Activated CD8-positive, alpha-beta memory T cell treated with anti-CD3 and anti-CD28 coated beads for 36 hours (primary cell): ENCODE data around the gene COG8. TPM values are rescaled to one million over a fixed set of nuclear protein-coding genes. Genes with fewer than 3 reads are reported as not detected.
"Not testable (repeated sequence)": the region's sequence is repeated elsewhere in the genome, so short reads cannot be mapped to it uniquely, and the experiment has no call there.

ENCODE experiments used
- CTCF ChIA-PET: fragments of 350-600 bp; sonication (Branson Sonifier 250); formaldehyde crosslinking; loops from one replicate; lab custom pipeline; 2021; ENCODE audit warnings: antibody characterized with exemption; lab: Charles Lee
- POLR2A ChIA-PET: fragments of 350-600 bp; sonication (Branson Sonifier 250); formaldehyde crosslinking; loops from one replicate; lab custom pipeline; 2021; ENCODE audit warnings: antibody characterized with exemption; lab: Charles Lee
- total RNA-seq, 2 experiments: library from RNA; stranded (reverse); gene quantifications; one replicate each; pipeline ENCODE4 v1.2.3, GENCODE V29; 2021

COG8 gene
- total RNA-seq = 10 to 100 TPM; 38.1 to 38.6 TPM

- ChIA-PET CTCF (interaction anchor here (0.6 to 1.2 kb wide), 4 partner anchors 11 to 225 kb away, joined by 3 to 4 read pairs (median 3); partner anchors contain the start of gene TMED6), POLR2A (interaction anchor here (0.5 to 1.6 kb wide), 8 partner anchors 9 to 128 kb away, joined by 3 to 5 read pairs (median 4); partner anchors contain the start of gene PDF)
Observed at GRCh38 chr16:69339289-69340094, at the start of gene COG8, which contains the start of gene NIP7. Gene COG8 (minus strand): TSS chr16:69339564. CDS start chr16:69339552, 12 bp downstream. Gene NIP7 (plus strand): TSS chr16:69339772. CDS start chr16:69339830, 58 bp downstream.

- POLR2A ChIA-PET = interaction anchor here (0.6 kb wide), 2 partner anchors 9 to 190 kb away, joined by 3 to 12 read pairs; no protein-coding TSS in a partner anchor
- CTCF ChIA-PET = interaction anchor here (0.6 to 1.3 kb wide), 3 partner anchors 9 to 205 kb away, joined by 3 to 5 read pairs (median 3); no protein-coding TSS in a partner anchor
Observed at GRCh38 chr16:69386596-69386995, 47.2 kb upstream of the COG8 start.

GRCh38 chr16:69384974-69385373, 45.6 kb upstream of the COG8 start:
- POLR2A ChIA-PET = interaction anchor here (0.5 to 1.1 kb wide), 3 partner anchors 36 to 904 kb away, joined by 3 to 7 read pairs (median 3); partner anchors contain the start of gene AARS1
- CTCF ChIA-PET = interaction anchor here (1.2 kb wide), 2 partner anchors 9 to 56 kb away, joined by 3 read pairs; no protein-coding TSS in a partner anchor

GRCh38 chr16:69382421-69382820, 43.1 kb upstream of the COG8 start:
- POLR2A ChIA-PET = interaction anchor here (1.0 to 2.1 kb wide), 2 partner anchors 42 to 70 kb away, joined by 3 to 5 read pairs; partner anchors contain the start of gene NIP7
- CTCF ChIA-PET = interaction anchor here (0.6 kb wide), 1 partner anchor 1571 kb away, joined by 4 read pairs; no protein-coding TSS in a partner anchor

- ChIA-PET POLR2A (interaction anchor here (0.7 kb wide), 1 partner anchor 205 kb away, joined by 6 read pairs; no protein-coding TSS in a partner anchor), CTCF (interaction anchor here (0.7 to 1.3 kb wide), 3 partner anchors 15 to 61 kb away, joined by 3 to 4 read pairs (median 3); no protein-coding TSS in a partner anchor)
Observed at GRCh38 chr16:69381231-69381630, 41.9 kb upstream of the COG8 start.

- POLR2A ChIA-PET = interaction anchor here (0.6 kb wide), 2 partner anchors 212 to 228 kb away, joined by 3 to 6 read pairs; no protein-coding TSS in a partner anchor
- CTCF ChIA-PET = interaction anchor here (1.0 kb wide), 1 partner anchor 106 kb away, joined by 3 read pairs; no protein-coding TSS in a partner anchor
Observed at GRCh38 chr16:69378760-69379159, 39.4 kb upstream of the COG8 start.

- CTCF ChIA-PET = interaction anchor here (1.0 kb wide), 1 partner anchor 105 kb away, joined by 3 read pairs; no protein-coding TSS in a partner anchor
- POLR2A ChIA-PET = interaction anchor here (0.6 kb wide), 2 partner anchors 211 to 228 kb away, joined by 3 to 6 read pairs; no protein-coding TSS in a partner anchor
Observed at GRCh38 chr16:69378036-69378435, 38.7 kb upstream of the COG8 start.

GRCh38 chr16:69376393-69377059, 37.2 kb upstream of the COG8 start:
- ChIA-PET POLR2A (interaction anchor here (0.7 kb wide), 1 partner anchor 21 kb away, joined by 6 read pairs; no protein-coding TSS in a partner anchor), CTCF (no interaction called here)

- CTCF ChIA-PET = no interaction called here
- POLR2A ChIA-PET = interaction anchor here (0.6 kb wide), 1 partner anchor 195 kb away, joined by 4 read pairs; no protein-coding TSS in a partner anchor
Observed at GRCh38 chr16:69373019-69373418, 33.7 kb upstream of the COG8 start.

GRCh38 chr16:69371564-69371963, 32.2 kb upstream of the COG8 start:
- ChIA-PET POLR2A (interaction anchor here (0.5 kb wide), 1 partner anchor 73 kb away, joined by 4 read pairs; no protein-coding TSS in a partner anchor), CTCF (interaction anchor here (0.7 kb wide), 1 partner anchor 391 kb away, joined by 3 read pairs; no protein-coding TSS in a partner anchor)

GRCh38 chr16:69368866-69369265, 29.5 kb upstream of the COG8 start:
- ChIA-PET POLR2A (no interaction called here), CTCF (no interaction called here)

GRCh38 chr16:69367980-69368379, 28.6 kb upstream of the COG8 start:
- ChIA-PET CTCF (no interaction called here), POLR2A (no interaction called here)

- ChIA-PET CTCF (interaction anchor here (1.0 kb wide), 1 partner anchor 216 kb away, joined by 3 read pairs; no protein-coding TSS in a partner anchor), POLR2A (no interaction called here)
Observed at GRCh38 chr16:69366431-69366830, 27.1 kb upstream of the COG8 start.

GRCh38 chr16:69365901-69366300, 26.5 kb upstream of the COG8 start:
- ChIA-PET POLR2A (no interaction called here), CTCF (interaction anchor here (1.0 kb wide), 1 partner anchor 215 kb away, joined by 3 read pairs; no protein-coding TSS in a partner anchor)

- CTCF ChIA-PET = no interaction called here
Observed at GRCh38 chr16:69364088-69364487, 24.7 kb upstream of the COG8 start.

GRCh38 chr16:69363281-69363717, 23.9 kb upstream of the COG8 start:
- ChIA-PET POLR2A (no interaction called here), CTCF (no interaction called here)

More at GRCh38 chr16:69364088-69364487, 24.7 kb upstream of the COG8 start:
- POLR2A ChIA-PET = no interaction called here

- POLR2A ChIA-PET = interaction anchor here (1.2 kb wide), 1 partner anchor 17 kb away, joined by 3 read pairs; no protein-coding TSS in a partner anchor
- CTCF ChIA-PET = not testable (repeated sequence)
Observed at GRCh38 chr16:69360070-69360469, 20.7 kb upstream of the COG8 start.

GRCh38 chr16:69351309-69352027, 12.1 kb upstream of the COG8 start, which contains the start of gene TMED6:
Gene TMED6 (minus strand): TSS chr16:69351786. CDS start chr16:69351753, 33 bp downstream.
- CTCF ChIA-PET = interaction anchor here (0.6 to 1.2 kb wide), 2 partner anchors 13 to 167 kb away, joined by 3 read pairs; no protein-coding TSS in a partner anchor

More at GRCh38 chr16:69351309-69352027, 12.1 kb upstream of the COG8 start, which contains the start of gene TMED6:
- POLR2A ChIA-PET = no interaction called here
